GM23248 (cell line): Measurements from ENCODE around the gene SDR39U1.
"Not testable (repeated sequence)": the region's sequence is repeated elsewhere in the genome, so short reads cannot be mapped to it uniquely, and the experiment has no call there.

Experiments used
- EZH2 ChIP-seq: fragments of 200-600 bp; sonication (generic); IDR thresholded peaks from 2 replicates; pipeline ENCODE4 v1.6.1; 2018; ENCODE audit warnings: antibody characterized with exemption, mild to moderate bottlenecking; ENCODE audit not compliant: insufficient read depth, poor library complexity, severe bottlenecking
- EZH2phosphoT487 ChIP-seq: fragments of 200-600 bp; sonication (generic); IDR thresholded peaks from 2 replicates; pipeline ENCODE4 v1.6.1; 2018; ENCODE audit warnings: antibody characterized with exemption, moderate library complexity, mild to moderate bottlenecking, low read depth; ENCODE audit not compliant: insufficient read depth

GRCh38 chr14:24450828-24451227 lies 8.3 kb upstream of the SDR39U1 start:
- not testable (repeated sequence) for TF ChIP-seq EZH2phosphoT487, EZH2
